Measurements from ENCODE around the gene TNIK. TPM values are rescaled to one million over a fixed set of nuclear protein-coding genes. Genes with fewer than 3 reads are reported as not detected.
A peak's percentile ranks its signal among the peaks of the same experiment; 100 is the strongest.

Gene TNIK
- total RNA-seq, 1 donor from 2014 or later: 33.9 TPM

DNA sequence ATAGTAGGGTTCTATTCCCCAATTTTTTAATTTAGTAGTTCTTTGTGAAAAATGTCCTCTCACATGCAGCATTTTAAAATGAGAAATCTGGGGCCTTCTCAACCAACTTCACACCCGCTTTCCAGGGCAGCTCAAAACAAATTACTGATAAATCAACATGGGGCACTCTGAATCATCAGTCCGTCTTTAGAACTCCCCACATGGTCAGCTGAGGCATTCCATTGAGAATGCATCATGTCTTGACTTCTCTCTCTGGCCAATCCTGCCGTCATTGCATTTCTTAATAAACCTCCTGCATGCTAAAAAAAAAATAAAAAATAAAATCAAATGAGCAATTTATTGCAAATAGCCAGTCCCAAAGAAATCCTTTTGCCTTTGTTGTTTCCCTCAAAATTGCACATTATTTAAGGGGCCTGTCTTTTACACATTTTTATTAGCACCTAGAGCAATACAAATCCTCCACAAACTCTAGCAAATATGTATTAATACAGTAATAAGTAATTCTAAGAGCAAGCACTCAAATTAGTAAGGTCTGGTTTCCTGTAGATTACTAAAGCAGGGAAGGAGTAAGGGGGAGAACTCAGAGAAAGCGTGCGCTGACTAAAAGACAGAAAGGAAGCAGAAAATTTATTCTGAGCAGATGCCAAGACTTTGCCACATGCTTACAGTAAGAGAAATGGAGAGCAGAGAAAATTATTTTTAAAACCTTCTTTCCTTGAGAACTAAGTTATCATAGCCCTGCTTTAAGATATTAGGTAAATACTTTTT lies 175.7 kb downstream of the TNIK start:
- peak; percentile 35 for DNase-seq (ENCODE audit: low spot score)

- DNase-seq (ENCODE audit: low spot score): no peak
Measured at GRCh38 chr3:171283848-171284222, 176.4 kb downstream of the TNIK start.

- no peak for DNase-seq (ENCODE audit: low spot score)
Measured at GRCh38 chr3:171283183-171283847, 176.9 kb downstream of the TNIK start.

GRCh38 chr3:171282041-171282440 lies 178.2 kb downstream of the TNIK start:
- peak; percentile 28 for DNase-seq (ENCODE audit: low spot score)

DNA sequence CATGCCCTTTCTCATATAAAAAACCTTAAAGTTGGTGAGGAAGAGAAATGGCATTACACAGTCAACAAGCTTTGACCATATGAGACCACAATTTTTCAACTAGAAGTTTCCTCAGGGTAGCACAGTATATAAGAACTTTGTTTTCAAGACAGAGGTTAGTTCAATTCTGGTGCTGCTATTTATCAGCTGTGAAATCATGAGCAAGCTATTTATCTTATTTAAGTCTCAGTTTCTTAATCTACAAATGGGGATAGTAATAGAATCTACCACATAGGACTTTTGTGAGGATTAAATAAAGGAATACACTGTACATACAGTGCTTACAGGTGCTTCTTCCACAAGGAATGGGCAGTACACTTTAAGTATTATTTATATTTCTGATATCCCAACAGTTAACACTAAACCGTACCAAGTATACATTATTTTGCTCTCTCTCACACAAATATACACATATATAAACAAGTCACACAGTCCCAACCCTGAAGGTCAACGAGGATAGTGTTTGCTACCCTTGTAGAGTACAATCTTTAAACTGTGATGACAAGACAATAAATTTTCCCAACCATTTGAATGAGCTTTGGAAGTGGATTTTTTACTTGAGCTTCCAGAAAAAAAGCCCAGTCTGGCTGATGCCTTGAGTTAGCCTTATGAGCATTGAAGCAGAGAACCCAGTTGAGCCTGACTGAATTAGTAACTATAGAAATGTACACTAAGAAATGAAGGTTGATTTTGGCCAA lies 178.8 kb downstream of the TNIK start:
- no peak for DNase-seq (ENCODE audit: low spot score)

- no peak for DNase-seq (ENCODE audit: low spot score)
Measured at GRCh38 chr3:171279972-171280371, 180.2 kb downstream of the TNIK start.

GRCh38 chr3:171278299-171278590 lies 182.0 kb downstream of the TNIK start:
- no peak for DNase-seq (ENCODE audit: low spot score)

DNA sequence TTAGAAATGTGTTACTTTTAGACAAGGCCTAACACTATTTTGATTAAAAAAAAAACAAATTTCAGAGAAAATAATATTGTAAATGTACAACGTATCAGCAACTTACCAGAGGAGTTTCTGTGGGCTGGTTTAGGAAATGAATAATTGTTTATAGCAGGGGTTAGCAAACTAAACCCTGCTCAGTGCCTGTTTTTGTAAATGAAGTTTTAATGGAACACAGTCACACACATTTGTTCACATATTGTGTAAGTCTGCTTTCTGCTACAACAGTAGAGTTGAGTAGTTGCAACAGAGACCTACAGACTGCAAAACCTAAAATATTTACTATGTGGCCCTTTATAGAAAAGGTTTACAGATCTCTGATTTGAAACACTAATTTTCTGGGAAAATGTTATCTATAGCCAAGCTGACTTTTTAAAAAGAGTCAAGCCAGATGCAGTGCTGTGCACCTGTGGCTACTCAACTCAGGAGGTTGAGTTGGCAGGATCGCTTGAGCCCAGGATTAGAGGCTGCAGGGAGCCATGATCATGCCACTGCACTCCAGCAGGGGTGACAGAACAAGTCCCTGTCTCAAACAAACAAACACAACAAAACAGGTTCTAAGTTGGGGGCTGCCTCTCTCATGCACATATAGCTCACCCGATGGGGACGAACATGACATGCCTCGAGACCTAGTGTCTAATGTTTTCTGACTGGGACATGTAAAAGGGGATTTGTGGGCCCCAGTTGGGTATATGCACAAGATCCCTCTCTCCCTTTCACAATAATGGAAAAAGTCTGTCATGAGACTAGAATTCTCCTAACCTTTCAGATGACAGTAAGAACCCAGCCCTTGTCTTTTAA lies 182.5 kb downstream of the TNIK start:
- no peak for DNase-seq (ENCODE audit: low spot score)

DNA sequence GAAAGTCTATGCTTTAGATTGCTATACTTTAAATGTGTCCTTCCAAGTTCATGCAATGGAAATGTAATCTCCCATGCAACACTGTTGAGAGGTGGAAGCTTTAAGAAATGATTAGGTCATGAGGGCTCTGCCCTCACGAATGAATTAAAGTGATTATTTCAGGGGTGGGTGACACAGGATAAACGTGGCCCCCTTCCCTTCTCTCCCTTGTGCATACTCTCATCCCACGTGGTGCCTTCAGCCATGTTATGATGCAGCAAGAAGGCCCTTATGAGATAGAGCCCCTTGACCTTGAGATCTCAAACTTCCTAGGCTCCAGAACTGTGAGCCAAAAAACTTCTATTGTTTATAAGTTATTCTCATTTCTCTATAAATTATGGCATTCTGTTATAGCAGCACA lies 183.3 kb downstream of the TNIK start:
- DNase-seq (ENCODE audit: low spot score): no peak

DNA sequence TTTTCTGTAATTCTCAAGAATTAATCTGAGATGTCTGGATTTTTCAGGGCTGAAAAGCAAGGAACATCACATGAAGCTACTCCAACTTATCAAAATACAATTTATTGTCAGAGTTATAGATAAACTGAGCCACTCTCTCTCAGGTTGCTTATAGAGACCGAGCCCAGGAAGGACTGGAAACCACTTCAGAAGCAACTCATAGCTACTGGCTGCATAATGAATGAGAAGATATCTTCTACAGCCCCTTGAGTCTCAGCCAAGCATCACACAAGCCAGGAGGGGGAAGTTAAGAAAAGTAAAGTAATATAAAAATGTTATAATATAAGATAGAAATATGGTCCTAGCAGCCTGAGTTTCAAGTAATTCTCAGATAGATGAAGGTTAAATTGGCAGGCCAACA lies 186.0 kb downstream of the TNIK start:
- no peak for DNase-seq (ENCODE audit: low spot score)

GRCh38 chr3:171270541-171270940 lies 189.7 kb downstream of the TNIK start:
- no peak for DNase-seq (ENCODE audit: low spot score)

DNA sequence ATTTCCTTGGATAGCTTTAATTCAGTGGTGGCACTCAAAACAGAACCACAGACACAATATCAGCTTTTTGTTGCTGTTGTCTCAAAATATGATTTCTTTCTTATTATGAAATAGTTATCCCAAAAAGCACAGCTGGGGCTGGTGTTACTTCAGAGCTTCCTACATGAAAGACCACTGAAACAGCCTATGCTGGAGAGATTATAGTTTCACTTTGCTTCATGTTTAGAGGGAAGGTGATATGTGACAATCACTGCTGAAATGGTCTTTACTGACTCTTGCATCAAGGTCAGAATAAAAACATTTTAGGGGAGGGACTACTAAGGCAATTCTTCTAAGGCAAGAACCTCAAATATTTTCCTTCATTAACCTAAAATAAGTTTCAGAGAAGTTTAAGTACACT lies 190.7 kb downstream of the TNIK start:
- DNase-seq (ENCODE audit: low spot score): no peak

- DNase-seq (ENCODE audit: low spot score): no peak
Measured at GRCh38 chr3:171268677-171269076, 191.5 kb downstream of the TNIK start.

DNA sequence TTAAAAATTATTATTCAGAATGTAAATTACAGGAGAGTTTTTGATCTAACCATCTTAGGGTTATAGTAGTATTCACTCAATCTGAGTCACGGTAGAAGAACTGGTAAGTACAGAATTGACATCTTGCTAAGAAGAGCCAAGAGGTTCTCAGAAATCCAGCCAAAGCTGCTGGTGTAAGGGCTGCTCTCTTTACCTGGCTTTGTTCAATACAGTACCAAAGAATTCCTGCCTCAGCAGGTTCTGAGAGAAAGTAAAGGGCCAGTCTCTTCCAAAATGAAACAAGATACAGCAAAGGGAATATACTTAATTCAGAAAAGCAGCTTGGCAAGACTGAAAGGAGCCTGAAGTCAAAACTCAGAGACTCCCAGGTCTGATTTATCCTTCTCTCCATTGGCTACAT lies 193.1 kb downstream of the TNIK start:
- DNase-seq (ENCODE audit: low spot score): no peak

GRCh38 chr3:171266740-171267073 lies 193.5 kb downstream of the TNIK start:
- no peak for DNase-seq (ENCODE audit: low spot score)

- no peak for DNase-seq (ENCODE audit: low spot score)
Measured at GRCh38 chr3:171266034-171266739, 194.0 kb downstream of the TNIK start.

DNA sequence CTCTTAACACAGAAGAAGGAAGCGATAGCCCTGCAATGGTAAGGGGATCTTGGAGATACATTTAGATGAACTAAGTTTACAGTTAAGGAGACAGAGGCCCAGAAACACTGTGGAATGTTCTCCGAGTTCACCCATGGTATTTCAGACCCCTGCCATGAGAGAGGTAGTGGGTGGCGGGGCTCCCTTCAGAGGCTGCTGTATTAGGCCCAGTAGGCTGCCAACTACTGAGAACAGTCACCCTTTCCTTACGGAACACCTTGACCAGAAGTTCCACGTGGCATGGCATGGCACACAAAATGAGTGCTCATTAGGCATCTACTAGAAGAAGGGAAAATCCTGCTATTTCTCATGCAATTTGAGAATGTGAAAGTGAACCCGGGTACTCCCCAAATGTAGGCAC lies 195.4 kb downstream of the TNIK start:
- no peak for DNase-seq (ENCODE audit: low spot score)

GRCh38 chr3:171262431-171262830 lies 197.8 kb downstream of the TNIK start:
- DNase-seq (ENCODE audit: low spot score): no peak

GRCh38 chr3:171261487-171261886 lies 198.7 kb downstream of the TNIK start:
- DNase-seq (ENCODE audit: low spot score): no peak

DNA sequence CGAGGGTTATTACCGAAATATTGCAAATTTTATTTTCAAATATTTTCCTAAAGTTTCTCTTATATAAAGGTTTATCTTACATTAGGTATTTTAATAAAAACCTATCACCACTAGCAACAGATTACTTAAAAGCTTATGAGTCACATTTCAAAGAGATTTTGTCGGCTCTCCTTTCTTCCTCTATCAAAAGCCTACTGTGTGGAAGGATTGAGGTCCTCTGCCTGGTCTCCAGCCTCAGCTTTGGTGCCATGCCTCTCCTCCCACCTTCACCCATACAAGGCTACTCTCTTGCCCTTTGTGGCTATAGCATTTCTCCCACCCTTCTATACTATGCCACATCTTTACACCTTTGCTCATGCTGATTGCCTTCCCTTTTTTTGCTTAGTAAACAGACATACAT lies 199.3 kb downstream of the TNIK start:
- no peak for DNase-seq (ENCODE audit: low spot score)

DNA sequence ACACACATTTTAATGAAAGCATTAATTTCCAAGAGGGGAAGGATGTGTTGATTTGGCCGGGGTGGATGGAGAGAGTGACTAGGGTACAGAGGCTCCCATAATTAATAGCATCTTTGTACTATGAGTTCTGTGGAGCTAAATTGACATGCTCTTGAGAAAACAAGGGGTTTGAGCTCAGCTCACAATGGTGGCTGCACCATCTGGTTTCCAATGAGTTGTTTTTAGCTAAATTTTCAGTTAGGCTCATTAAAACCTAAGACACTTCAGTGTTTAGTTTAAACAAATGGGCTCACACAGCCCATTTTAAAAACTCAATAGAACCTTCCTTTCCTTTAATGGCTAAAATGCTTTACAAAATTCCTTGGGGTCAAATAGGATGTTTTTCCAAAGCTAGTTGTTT lies 199.7 kb downstream of the TNIK start:
- no peak for DNase-seq (ENCODE audit: low spot score)

- DNase-seq (ENCODE audit: low spot score): no peak
Measured at GRCh38 chr3:171258316-171258715, 201.9 kb downstream of the TNIK start.
